Breast epithelium (tissue), 4 donors: ENCODE measurements around the gene ADAMTS2. TPM values are rescaled to one million over a fixed set of nuclear protein-coding genes. Genes with fewer than 3 reads are reported as not detected.
A peak's percentile ranks its signal among the peaks of the same experiment; 100 is the strongest.
"Not testable (repeated sequence)": the region's sequence is repeated elsewhere in the genome, so short reads cannot be mapped to it uniquely, and the experiment has no call there.

Source experiments
- DNase-seq, 2 donors: peaks; one replicate each; pipeline ENCODE4 v3.0.0-alpha.2; 2019; ENCODE audit warnings: low spot score in 2 of 2
- H3K27ac ChIP-seq, 2 donors: fragments of 200-600 bp; sonication (generic) in 1 of 2; one replicate each; pipeline ENCODE4 v1.5.1; 2016 to 2019; ENCODE audit warnings: mild to moderate bottlenecking in 1 of 2
- H3K27me3 ChIP-seq, 2 donors: fragments of 200-600 bp; sonication (generic) in 1 of 2; one replicate each; pipeline versions ENCODE4 v1.5.1 to v1.6.0; 2017 to 2019; ENCODE audit warnings: control low read depth in 1 of 2, mild to moderate bottlenecking in 1 of 2
- H3K36me3 ChIP-seq: fragments of 200-600 bp; one replicate; pipeline ENCODE4 v1.5.1; 2019
- H3K4me1 ChIP-seq, 2 donors: fragments of 200-600 bp; sonication (generic); one replicate each; pipeline ENCODE4 v1.5.1; 2016 to 2019; ENCODE audit warnings: control low read depth in 1 of 2
- H3K4me3 ChIP-seq, 3 donors: fragments of 200-600 bp; sonication (generic); 1 replicate in 2 of 3; 2 replicates in 1 of 3; pipeline ENCODE4 v1.5.1; 2016 to 2019; ENCODE audit warnings: mild to moderate bottlenecking in 3 of 3, moderate library complexity in 2 of 3
- H3K9me3 ChIP-seq, 2 donors: fragments of 200-600 bp; sonication (generic) in 1 of 2; one replicate each; pipeline ENCODE4 v1.5.1; 2016 to 2019; ENCODE audit warnings: control low read depth in 1 of 2
- CTCF ChIP-seq, 3 donors: fragments of 450-650 bp; IDR thresholded peaks; one replicate each; pipeline ENCODE4 v1.5.1; 2016 to 2017; ENCODE audit warnings: antibody characterized with exemption in 3 of 3, mild to moderate bottlenecking in 3 of 3, moderate library complexity in 3 of 3
- POLR2A ChIP-seq: fragments of 450-650 bp; IDR thresholded peaks from one replicate; pipeline ENCODE4 v1.6.1; 2016; ENCODE audit warnings: antibody characterized with exemption, mild to moderate bottlenecking, moderate library complexity
- POLR2AphosphoS5 ChIP-seq, 3 donors: sonication (generic); formaldehyde crosslinking; IDR thresholded peaks; one replicate each; pipeline ENCODE4 v1.6.1; 2017; ENCODE audit warnings: antibody characterized with exemption in 3 of 3
- intact Hi-C: fragments of 100-400 bp; cut with DNase I; formaldehyde crosslinking; loops from one replicate; pipeline ENCODE4 v1.15.1; 2023; ENCODE audit warnings: low total_unique reads
- total RNA-seq, 3 donors: library from RNA; depleted of rRNA; stranded (reverse); fragments of >200 nt; gene quantifications; one replicate each; pipeline ENCODE4 v1.1.0, GENCODE V29; 2016

ADAMTS2 gene
- total RNA-seq, 3 donors from 2014 or later: 11.3 to 51.8 (median 19.7) TPM

GRCh38 chr5:179287631-179288030 is 57.6 kb downstream of the ADAMTS2 start:
- no peak overlapping the region for H3K4me3 ChIP-seq
- no peaks in the 10 kb centered on the region for H3K9me3 ChIP-seq
- peaks cover 0 to 5% of the 10 kb centered on the region in 2 donors for H3K4me1 ChIP-seq
- H3K27ac ChIP-seq: peak overlapping the region in 1 of 2 donors; percentile 66
- H3K27me3 ChIP-seq: no peaks in the 10 kb centered on the region
- TF ChIP-seq POLR2AphosphoS5 (IDR thresholded peaks at IDR 0.05) (no peak), CTCF (IDR thresholded peaks at IDR 0.05) (no peak), POLR2A (no peak)
- no peak for DNase-seq
- intact Hi-C loops: no loop called here
- H3K36me3 ChIP-seq: no peaks in the 10 kb centered on the region

GRCh38 chr5:179287071-179287470 is 58.2 kb downstream of the ADAMTS2 start:
- intact Hi-C loops: no loop called here
- H3K4me1 ChIP-seq: peaks cover 0 to 5% of the 10 kb centered on the region in 2 donors
- peak overlapping the region in 1 of 2 donors; percentile 66 for H3K27ac ChIP-seq

GRCh38 chr5:179285776-179286162 is 59.5 kb downstream of the ADAMTS2 start:
- H3K4me1 ChIP-seq, H3K9me3 ChIP-seq, H3K27me3 ChIP-seq, DNase-seq, H3K4me3 ChIP-seq, H3K36me3 ChIP-seq, intact Hi-C loops: not testable (repeated sequence)
- peak overlapping the region in 1 of 2 donors; percentile 61 for H3K27ac ChIP-seq

More at GRCh38 chr5:179287071-179287470, 58.2 kb downstream of the ADAMTS2 start:
- Histone ChIP-seq H3K9me3 (no peaks in the 10 kb centered on the region), H3K27me3 (no peaks in the 10 kb centered on the region), H3K36me3 (no peaks in the 10 kb centered on the region), H3K4me3 (no peak overlapping the region)
- DNase-seq: no peak
- no peak for TF ChIP-seq CTCF (IDR thresholded peaks at IDR 0.05)
- no peak for TF ChIP-seq POLR2AphosphoS5 (IDR thresholded peaks at IDR 0.05)
- no peak for TF ChIP-seq POLR2A

GRCh38 chr5:179284751-179285631 is 60.3 kb downstream of the ADAMTS2 start:
- Histone ChIP-seq H3K36me3 (no peaks in the 10 kb centered on the region), H3K9me3 (no peaks in the 10 kb centered on the region), H3K27ac (peak overlapping the region; percentile 22 to 61), H3K27me3 (no peaks in the 10 kb centered on the region), H3K4me3 (peak overlapping the region in 1 of 3 donors; percentile 22), H3K4me1 (peaks cover 0 to 5% of the 10 kb centered on the region in 2 donors)
- no peak for TF ChIP-seq CTCF (IDR thresholded peaks at IDR 0.05)
- TF ChIP-seq POLR2AphosphoS5 (IDR thresholded peaks at IDR 0.05): peak in 1 of 3 donors; percentile 23
- TF ChIP-seq POLR2A: no peak
- DNase-seq: no peak
- intact Hi-C loops: no loop called here

GRCh38 chr5:179283908-179284307 is 61.4 kb downstream of the ADAMTS2 start:
- intact Hi-C loops, H3K9me3 ChIP-seq, H3K27ac ChIP-seq, DNase-seq, H3K27me3 ChIP-seq, H3K36me3 ChIP-seq, H3K4me3 ChIP-seq, H3K4me1 ChIP-seq: not testable (repeated sequence)

GRCh38 chr5:179281694-179282093 is 63.6 kb downstream of the ADAMTS2 start:
- Histone ChIP-seq H3K27ac (no peak overlapping the region), H3K9me3 (no peaks in the 10 kb centered on the region), H3K36me3 (no peaks in the 10 kb centered on the region), H3K27me3 (no peaks in the 10 kb centered on the region), H3K4me3 (no peak overlapping the region), H3K4me1 (peaks cover 0 to 7% of the 10 kb centered on the region in 2 donors)
- TF ChIP-seq POLR2A (no peak), CTCF (IDR thresholded peaks at IDR 0.05) (no peak), POLR2AphosphoS5 (IDR thresholded peaks at IDR 0.05) (no peak)
- intact Hi-C loops: no loop called here
- no peak for DNase-seq
